ENCODE results near the gene BATF. TPM values are rescaled to one million over a fixed set of nuclear protein-coding genes. Genes with fewer than 3 reads are reported as not detected.
A peak's percentile ranks its signal among the peaks of the same experiment; 100 is the strongest.

The BATF gene
- total and polyA plus RNA-seq, 2 experiments from 2014 or later: not detected

DNA sequence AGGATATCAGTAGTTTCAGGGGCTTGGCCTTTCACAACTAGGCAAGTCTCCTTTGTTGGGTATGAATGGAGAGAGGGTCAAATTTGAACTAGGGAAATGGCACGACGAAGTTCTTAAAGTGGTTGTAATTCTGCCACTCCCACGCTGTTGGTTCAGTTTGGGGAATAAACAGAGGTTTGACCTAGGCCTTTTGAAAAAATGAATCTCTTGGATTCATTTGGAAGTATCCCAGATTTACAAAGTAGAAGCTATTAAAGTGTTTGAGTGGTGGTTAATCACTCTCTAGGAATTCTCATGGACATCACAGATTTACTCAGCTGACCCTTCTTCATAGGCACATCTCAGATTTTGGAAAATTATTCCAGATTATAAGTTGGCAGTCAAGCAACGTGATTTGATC lies 14.8 kb downstream of the BATF start (continued):
- no peak for TF ChIP-seq ZNF462 (CRISPR knock-in tag; IDR thresholded peaks at IDR 0.05)
- TF ChIP-seq ETS1 (IDR thresholded peaks at IDR 0.05): no peak

GRCh38 chr14:75539162-75539560 lies 16.9 kb downstream of the BATF start:
- Mint-ChIP-seq H3K4me3 (no peak overlapping the region), H3K36me3 (ENCODE audit: low read depth) (no peaks in the 10 kb centered on the region), H3K9me3 (no peaks in the 10 kb centered on the region), H3K27me3 (ENCODE audit: insufficient read depth, low read depth, poor library complexity) (no peaks in the 10 kb centered on the region), H3K4me1 (peaks cover 16% of the 10 kb centered on the region; the same call in 2 of the 3 replicates), H3K27ac (no peak overlapping the region)
- no peaks in the 10 kb centered on the region for H3K27me3 ChIP-seq (ENCODE audit: insufficient read depth)
- no peaks in the 10 kb centered on the region for H3K9me2 ChIP-seq (ENCODE audit: insufficient read depth)
- DNase-seq (ENCODE audit: low spot score) (no peak), ATAC-seq (no peak; the same call in 2 of the 3 replicates)
- H3K4me3 ChIP-seq: no peak overlapping the region
- peak overlapping the region; percentile 94 for H2AFZ ChIP-seq
- H3F3A ChIP-seq (replicated peaks; ENCODE audit: low read depth): no peaks in the 10 kb centered on the region
- H3K79me2 ChIP-seq (replicated peaks; ENCODE audit: insufficient read depth): no peaks in the 10 kb centered on the region
- H3K36me3 ChIP-seq (ENCODE audit: insufficient read depth): no peaks in the 10 kb centered on the region
- no peak overlapping the region for H3K4me2 ChIP-seq
- H3K4me1 ChIP-seq (ENCODE audit: insufficient read depth): no peaks in the 10 kb centered on the region; the same call in 1 of the 2 replicates
- no peak overlapping the region for H3K27ac ChIP-seq (ENCODE audit: low read depth)
- H4K20me1 ChIP-seq (replicated peaks; ENCODE audit: insufficient read depth): no peaks in the 10 kb centered on the region
- TF ChIP-seq CTCF (conservative IDR thresholded peaks at IDR 0.05; ENCODE audit: low read depth in 2 of 2): no peak
- no peak for TF ChIP-seq EZH2phosphoT487 (IDR thresholded peaks at IDR 0.05; ENCODE audit: unreplicated experiment)
- TF ChIP-seq, protein P1, sequence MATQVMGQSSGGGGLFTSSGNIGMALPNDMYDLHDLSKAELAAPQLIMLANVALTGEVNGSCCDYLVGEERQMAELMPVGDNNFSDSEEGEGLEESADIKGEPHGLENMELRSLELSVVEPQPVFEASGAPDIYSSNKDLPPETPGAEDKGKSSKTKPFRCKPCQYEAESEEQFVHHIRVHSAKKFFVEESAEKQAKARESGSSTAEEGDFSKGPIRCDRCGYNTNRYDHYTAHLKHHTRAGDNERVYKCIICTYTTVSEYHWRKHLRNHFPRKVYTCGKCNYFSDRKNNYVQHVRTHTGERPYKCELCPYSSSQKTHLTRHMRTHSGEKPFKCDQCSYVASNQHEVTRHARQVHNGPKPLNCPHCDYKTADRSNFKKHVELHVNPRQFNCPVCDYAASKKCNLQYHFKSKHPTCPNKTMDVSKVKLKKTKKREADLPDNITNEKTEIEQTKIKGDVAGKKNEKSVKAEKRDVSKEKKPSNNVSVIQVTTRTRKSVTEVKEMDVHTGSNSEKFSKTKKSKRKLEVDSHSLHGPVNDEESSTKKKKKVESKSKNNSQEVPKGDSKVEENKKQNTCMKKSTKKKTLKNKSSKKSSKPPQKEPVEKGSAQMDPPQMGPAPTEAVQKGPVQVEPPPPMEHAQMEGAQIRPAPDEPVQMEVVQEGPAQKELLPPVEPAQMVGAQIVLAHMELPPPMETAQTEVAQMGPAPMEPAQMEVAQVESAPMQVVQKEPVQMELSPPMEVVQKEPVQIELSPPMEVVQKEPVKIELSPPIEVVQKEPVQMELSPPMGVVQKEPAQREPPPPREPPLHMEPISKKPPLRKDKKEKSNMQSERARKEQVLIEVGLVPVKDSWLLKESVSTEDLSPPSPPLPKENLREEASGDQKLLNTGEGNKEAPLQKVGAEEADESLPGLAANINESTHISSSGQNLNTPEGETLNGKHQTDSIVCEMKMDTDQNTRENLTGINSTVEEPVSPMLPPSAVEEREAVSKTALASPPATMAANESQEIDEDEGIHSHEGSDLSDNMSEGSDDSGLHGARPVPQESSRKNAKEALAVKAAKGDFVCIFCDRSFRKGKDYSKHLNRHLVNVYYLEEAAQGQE (IDR thresholded peaks at IDR 0.05; ENCODE audit: unreplicated experiment): no peak
- no peak for TF ChIP-seq ETS1 (IDR thresholded peaks at IDR 0.05)
- TF ChIP-seq CREB1 (CRISPR knock-in tag; IDR thresholded peaks at IDR 0.05; ENCODE audit: low read depth): no peak
- no peak for TF ChIP-seq JUNB (IDR thresholded peaks at IDR 0.05; ENCODE audit: unreplicated experiment)
- TF ChIP-seq ZNF114 (CRISPR knock-in tag; IDR thresholded peaks at IDR 0.05): no peak
- TF ChIP-seq STAT1 (IDR thresholded peaks at IDR 0.05; ENCODE audit: unreplicated experiment): no peak
- no peak for TF ChIP-seq NANOG (IDR thresholded peaks at IDR 0.05; ENCODE audit: borderline replicate concordance)

All from GM23338 (cell line).